ENCODE results near the gene SART3. TPM values are rescaled to one million over a fixed set of nuclear protein-coding genes. Genes with fewer than 3 reads are reported as not detected.

SART3 gene
- polyA plus RNA-seq, 1 of the 3 experiments (the other 2 are of a cell fraction) = 28.9 TPM

GRCh38 chr12:108563136-108563803, 2.3 kb upstream of the SART3 start:
- H4K20me1 ChIP-seq (ENCODE audit: insufficient read depth) = peaks cover 5% of the 10 kb centered on the region; the same call in 1 of the 2 replicates
- no peaks in the 10 kb centered on the region for H3K9me2 ChIP-seq
- no peaks in the 10 kb centered on the region for H3K9me3 ChIP-seq
- H3K4me3 ChIP-seq (ENCODE audit: low read depth in 2 of 2, low read length in 1 of 2) = peak overlapping the region; percentile 67 to 97
- H3K79me2 ChIP-seq (ENCODE audit: insufficient read depth) = peaks cover 55% of the 10 kb centered on the region
- WGBS (ENCODE audit: low lambda C conversion rate) = under 1% methylated on average over 14 of the region's 14 CpGs
- CTCF ChIA-PET = interaction anchor here (0.6 to 16.0 kb wide), 14 partner anchors 23 to 645 kb away, joined by 3 to 503 read pairs (median 3); no protein-coding TSS in a partner anchor
- no peaks in the 10 kb centered on the region for H3K27me3 ChIP-seq (ENCODE audit: insufficient read depth)
- peak overlapping the region; percentile 52; the same call in 1 of the 2 replicates for H2AFZ ChIP-seq (ENCODE audit: low read depth)
- peaks cover 25% of the 10 kb centered on the region for H3F3A ChIP-seq (replicated peaks; ENCODE audit: insufficient read depth)
- H3K27ac ChIP-seq (ENCODE audit: low read depth in 2 of 2, low read length in 1 of 2) = peak overlapping the region; percentile 65 to 85
- POLR2A ChIA-PET = interaction anchor here (1.2 kb wide), 1 partner anchor 240 kb away, joined by 5 read pairs; no protein-coding TSS in a partner anchor
- peaks cover 34 to 44% of the 10 kb centered on the region in 2 experiments for H3K36me3 ChIP-seq (replicated peaks in 1 of 2; ENCODE audit: control insufficient read depth in 1 of 2, insufficient read depth in 2 of 2, low read length in 1 of 2)
- peaks cover 31 to 41% of the 10 kb centered on the region in 2 experiments for H3K4me1 ChIP-seq (ENCODE audit: control insufficient read depth in 1 of 2, insufficient read depth in 2 of 2, low read depth in 1 of 2, low read length in 1 of 2)
- DNase-seq = peak; percentile 79
- H3K4me2 ChIP-seq = peak overlapping the region; percentile 94
- peak overlapping the region; percentile 83 for H3K9ac ChIP-seq
- no peak for TF ChIP-seq FOXJ3 (CRISPR knock-in tag; IDR thresholded peaks at IDR 0.05)
- peak; percentile 88; the same call in 1 of the 2 replicates for TF ChIP-seq SIN3A (IDR thresholded peaks at IDR 0.05; ENCODE audit: borderline replicate concordance, low read depth, low read length)
- TF ChIP-seq USF1 (IDR thresholded peaks at IDR 0.05; ENCODE audit: borderline replicate concordance, low read depth) = no peak
- no peak for TF ChIP-seq FOXM1 (IDR thresholded peaks at IDR 0.05; ENCODE audit: low read depth)
- TF ChIP-seq REST (IDR thresholded peaks at IDR 0.05; ENCODE audit: low read depth, low read length) = no peak
- no peak for TF ChIP-seq EP300 (IDR thresholded peaks at IDR 0.05; ENCODE audit: borderline replicate concordance in 1 of 2, low read depth in 1 of 2, low read length in 1 of 2)
- no peak for TF ChIP-seq NRF1 (IDR thresholded peaks at IDR 0.05; ENCODE audit: low read depth, low read length)
- peak; percentile 64 for TF ChIP-seq CHD2 (IDR thresholded peaks at IDR 0.05; ENCODE audit: low read length, partially characterized antibody)
- TF ChIP-seq MXI1 (IDR thresholded peaks at IDR 0.05; ENCODE audit: low read depth, low read length) = no peak
- peak; percentile 47; the same call in 1 of the 2 replicates for TF ChIP-seq MAX (IDR thresholded peaks at IDR 0.05; ENCODE audit: low read depth)
- no peak for TF ChIP-seq ZBTB33 (IDR thresholded peaks at IDR 0.05; ENCODE audit: borderline replicate concordance, low read depth)
- TF ChIP-seq GABPA (IDR thresholded peaks at IDR 0.05; ENCODE audit: low read depth) = no peak
- TF ChIP-seq ELF1 (IDR thresholded peaks at IDR 0.05) = no peak
- TF ChIP-seq EZH2phosphoT487 (IDR thresholded peaks at IDR 0.05; ENCODE audit: borderline replicate concordance, low read depth) = no peak
- TF ChIP-seq RXRA (IDR thresholded peaks at IDR 0.05; ENCODE audit: borderline replicate concordance, low read depth) = no peak
- TF ChIP-seq YY1 (IDR thresholded peaks at IDR 0.05; ENCODE audit: low read depth) = no peak
- TF ChIP-seq RCOR1 (IDR thresholded peaks at IDR 0.05; ENCODE audit: low read length) = no peak
- peak; percentile 20; the same call in 1 of the 2 replicates for TF ChIP-seq TCF12 (IDR thresholded peaks at IDR 0.05)
- TF ChIP-seq RAD21 (IDR thresholded peaks at IDR 0.05; ENCODE audit: low read length) = peak; percentile 94
- TF ChIP-seq NFIC (IDR thresholded peaks at IDR 0.05; ENCODE audit: borderline replicate concordance) = no peak
- TF ChIP-seq GATA2 (CRISPR knock-in tag; IDR thresholded peaks at IDR 0.05) = no peak
- peak; percentile 90 for TF ChIP-seq SMC3 (IDR thresholded peaks at IDR 0.05; ENCODE audit: low read depth, low read length)
- TF ChIP-seq USF2 (IDR thresholded peaks at IDR 0.05; ENCODE audit: borderline replicate concordance, low read depth, low read length) = no peak
- TF ChIP-seq CTCF (IDR thresholded peaks at IDR 0.05) = peak; percentile 94
